HG03565 (cell line): ENCODE results near the gene ADORA2A.

Source experiments
- ATAC-seq: cut with Tn5 transposase; IDR thresholded peaks from one replicate; pipeline ENCODE4 v1.9.1; 2021; ENCODE audit warnings: mild to moderate bottlenecking, moderate library complexity; ENCODE audit not compliant: unreplicated experiment

The ADORA2A gene

DNA sequence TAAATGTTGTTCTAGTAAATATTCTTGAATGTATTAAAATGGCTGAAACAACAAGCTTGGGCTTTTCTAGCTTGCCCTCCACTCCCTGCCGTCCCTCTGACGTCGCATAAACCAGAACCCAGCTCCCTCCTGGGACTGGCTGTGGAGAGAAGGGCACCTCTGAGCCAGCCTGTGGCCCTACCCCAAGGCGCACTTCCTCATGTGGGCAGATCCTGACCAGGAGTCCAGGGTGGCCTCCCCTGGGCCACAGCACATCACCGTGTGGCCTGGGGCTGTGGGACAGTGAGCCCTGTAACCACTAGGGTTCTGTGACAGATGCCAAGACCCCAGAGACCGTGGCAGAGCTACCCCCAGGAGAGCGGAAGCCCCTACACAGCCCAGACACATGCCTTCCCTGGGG is 10.2 kb upstream of the ADORA2A start:
- no peak for ATAC-seq

DNA sequence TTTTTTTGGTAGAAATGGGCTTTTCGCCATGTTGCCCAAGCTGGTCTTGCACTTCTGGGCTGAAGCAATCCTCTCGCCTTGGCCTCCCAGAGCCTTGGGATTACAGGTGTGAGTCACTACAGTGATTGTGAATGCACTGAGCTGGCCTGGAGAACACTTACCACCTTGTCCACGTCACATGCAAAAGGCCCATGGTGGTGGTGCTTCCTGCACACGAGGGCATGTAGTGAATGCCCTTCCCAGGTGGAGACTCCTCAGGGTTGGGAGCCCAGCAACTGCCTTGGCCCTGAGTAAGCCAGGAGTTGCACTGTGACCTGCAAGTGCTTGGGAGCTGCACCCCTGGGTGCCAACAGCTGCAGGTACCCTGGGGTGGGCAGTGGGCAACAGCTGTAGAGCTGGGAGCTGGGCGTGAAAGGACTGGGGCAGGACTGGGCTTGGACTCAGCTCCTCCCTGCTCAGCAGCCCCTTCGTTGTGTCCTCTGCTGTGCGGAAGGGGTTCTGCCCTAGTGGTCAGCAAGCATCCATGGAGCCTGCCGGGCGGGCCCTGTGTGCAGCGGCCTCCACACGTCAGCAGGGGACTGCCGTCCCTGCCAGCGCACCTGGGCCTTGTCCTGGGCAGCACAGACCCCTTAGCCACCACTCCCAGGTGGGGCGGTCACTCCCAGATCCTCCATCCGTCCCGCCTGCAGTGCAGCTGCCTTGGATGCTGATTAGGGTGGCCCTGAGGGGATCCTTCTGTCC is 9.3 kb upstream of the ADORA2A start:
- ATAC-seq: no peak

DNA sequence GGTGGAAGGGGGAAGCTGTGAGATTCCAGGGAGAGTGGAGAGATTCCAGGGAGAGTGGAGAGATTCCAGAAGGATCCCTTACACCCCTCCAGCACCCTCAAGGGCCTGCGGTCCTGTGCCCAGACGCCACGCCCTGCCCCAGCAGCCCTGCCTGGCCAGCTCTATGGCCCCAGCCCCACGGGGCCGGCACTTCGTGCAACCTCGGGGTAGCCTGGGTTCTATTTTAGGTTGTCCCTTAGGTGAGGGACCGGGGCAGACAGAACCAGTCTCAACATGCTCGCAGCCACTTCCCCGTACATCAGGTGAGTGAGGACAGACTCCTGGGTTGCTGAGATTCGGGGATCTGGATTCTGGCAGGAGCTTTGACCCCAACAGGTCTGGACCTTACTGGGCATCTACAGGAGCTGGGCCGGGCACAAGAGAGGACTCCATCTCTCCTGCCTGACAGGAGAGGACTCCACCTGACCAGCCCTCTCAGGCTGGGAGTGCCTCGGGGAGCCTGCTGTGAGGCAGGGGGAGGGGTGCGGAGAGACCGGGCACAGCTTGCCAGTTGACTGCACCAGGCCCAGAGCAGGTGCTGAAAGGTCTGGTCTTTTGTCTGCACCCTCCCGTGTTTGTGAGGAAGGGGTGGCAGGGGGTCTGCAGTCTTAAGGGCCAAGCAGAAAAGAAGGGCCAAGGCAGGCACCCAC is 8.5 kb upstream of the ADORA2A start:
- ATAC-seq: no peak

DNA sequence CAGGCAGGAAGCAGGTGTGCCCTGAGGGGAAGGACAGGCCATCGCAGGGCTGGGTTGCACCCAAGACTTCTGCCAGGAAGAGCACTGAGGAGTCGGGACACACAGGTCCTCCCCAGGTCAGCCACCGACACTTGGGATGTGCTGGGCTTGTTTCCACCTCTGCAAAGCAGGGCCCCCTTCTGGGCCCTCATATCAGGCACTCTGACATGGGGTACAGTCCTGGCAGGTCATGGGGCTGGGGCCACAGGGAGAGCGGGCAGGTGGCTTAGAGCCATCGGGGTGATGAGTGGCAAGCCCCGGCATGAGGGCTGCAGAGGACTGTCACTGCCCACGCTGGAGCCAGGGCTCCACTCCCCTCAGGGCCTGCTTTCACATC is 7.9 kb upstream of the ADORA2A start:
- ATAC-seq: no peak

DNA sequence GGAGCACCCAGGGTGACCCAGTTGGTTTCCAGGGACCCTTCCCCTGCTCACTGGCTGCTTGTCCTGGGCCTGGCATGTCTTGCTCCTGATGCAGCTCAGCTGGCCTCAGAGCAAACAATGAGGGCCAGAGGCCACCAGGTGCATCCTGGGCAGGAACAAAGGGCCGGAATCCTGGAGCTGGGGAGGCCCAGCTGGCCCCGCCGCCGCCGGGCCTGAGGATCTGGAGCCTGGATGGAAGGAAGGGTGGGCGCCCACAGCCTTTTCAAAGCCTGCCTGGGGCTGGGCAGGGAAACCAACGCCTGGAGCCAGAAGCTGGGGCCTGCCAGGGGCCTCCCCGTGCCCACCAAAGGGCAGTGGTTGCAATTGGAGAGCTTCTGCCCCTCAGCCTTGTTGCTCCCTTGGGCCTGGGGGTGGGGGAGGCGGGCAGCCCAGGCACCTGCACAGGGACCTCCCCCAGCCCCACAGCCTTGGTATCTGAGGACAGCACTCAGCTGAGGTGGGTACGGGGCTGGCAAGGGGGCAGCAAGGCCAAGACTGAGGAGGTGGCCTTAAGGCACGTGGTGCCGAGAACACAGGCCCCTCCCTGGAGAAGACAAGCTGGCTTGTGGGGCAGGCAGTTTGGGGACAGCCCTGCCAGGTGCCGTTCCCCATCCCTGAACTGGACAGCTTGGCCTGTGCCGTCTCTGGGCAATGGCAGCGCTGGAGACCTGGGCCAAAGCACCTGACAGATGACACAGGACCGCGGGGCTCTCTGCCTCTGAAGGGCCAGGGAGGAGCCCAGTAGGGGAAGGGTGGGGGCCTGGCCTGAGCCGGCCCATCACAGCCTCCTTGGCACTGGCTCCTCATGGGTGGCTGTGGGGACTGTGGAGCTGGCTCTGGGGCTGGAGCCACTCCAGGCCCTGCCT is 7.1 kb upstream of the ADORA2A start:
- no peak for ATAC-seq

DNA sequence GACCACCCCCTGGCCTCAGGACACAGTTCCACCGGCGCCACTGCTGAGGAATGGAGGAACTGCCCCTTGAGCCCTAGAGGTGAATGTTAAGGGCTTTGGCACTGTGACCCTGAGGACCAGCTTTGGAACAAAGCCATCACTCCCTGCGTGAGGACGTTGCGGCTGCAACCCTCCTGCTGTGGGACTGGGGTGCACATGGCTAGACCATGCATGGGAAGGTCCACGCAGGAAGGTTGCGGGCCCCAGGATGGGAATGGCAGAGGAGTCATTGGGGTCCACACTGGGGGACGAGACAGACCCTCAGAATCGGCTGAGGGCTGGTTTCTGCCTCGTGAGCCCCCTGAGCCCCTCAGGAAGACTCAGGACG is 6.4 kb upstream of the ADORA2A start:
- no peak for ATAC-seq

DNA sequence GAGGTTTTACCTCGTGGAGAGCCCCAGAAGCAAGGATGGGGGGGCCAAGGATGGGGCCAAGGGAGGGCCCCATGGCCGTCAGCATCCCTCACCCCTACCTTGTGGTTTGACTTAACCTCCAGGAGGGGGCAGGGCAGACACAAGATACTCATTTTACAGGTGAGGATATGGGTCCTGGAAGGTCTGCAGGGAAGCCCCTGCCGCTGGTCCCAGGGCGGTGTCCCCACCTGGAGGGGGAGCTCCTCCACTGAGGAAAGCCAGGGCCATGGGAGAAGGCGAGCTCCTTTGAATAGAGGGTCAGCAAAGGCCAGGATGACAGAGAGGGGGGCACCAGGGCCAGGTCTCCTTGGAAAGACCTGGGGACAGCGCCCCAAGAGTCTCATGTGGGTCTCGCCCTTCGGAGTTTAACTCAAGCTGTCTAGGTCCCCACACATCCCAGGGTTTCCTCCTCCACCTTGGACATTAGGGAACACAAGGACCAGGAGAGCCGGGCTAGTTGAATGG is 5.9 kb upstream of the ADORA2A start:
- ATAC-seq: no peak

DNA sequence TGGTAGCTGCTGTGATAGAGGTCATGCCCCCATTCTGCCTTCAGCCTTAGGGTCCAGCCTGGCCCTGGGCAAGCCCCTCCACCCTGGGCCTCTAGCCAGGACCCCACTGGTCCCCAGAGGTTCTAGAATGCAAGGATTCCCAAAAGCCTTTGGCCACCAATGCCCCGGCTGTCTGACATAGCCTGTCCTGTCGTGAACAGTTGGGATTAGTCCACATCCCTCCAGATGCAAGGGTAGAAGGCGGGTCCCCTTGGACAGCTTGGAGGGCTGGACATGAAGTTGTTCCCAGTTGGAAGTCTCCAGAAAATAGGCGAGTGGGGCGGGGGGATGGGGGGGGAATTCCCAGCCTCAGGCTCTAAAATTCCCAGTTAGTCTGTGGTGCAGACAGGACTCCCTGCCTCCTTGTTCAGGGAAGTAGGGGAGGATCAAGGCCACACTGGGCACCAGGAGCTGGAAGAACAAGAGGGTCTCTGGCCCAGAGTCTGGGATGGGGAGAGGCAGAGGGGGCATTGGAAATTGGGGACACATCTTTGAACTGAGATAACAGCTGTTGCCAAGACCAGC is 5.2 kb upstream of the ADORA2A start:
- no peak for ATAC-seq

DNA sequence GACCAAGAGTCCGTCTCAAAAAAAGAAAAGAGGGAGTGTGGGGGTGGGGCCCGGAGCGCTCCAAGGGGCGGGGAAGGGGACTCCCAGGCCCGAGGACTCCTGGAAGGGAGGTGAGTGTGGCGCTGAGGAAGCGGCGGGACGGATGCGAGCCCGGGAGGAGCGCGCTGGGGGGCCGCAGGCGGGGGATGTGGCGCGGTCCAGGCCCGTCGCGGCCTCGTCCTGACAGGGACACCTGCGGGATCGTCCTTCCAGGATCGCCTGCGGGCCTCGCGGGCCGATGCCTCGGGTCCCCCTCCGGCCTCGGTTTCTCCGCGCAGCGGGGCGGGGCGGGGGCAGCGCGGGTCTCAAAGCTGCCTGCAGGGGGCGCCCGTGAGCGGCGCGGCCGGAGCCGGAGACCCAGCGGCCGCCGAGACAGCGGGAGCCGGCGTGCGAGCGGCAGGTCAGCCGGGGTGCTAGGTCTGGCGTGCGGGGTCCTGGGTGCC is 3.8 kb upstream of the ADORA2A start:
- no peak for ATAC-seq

DNA sequence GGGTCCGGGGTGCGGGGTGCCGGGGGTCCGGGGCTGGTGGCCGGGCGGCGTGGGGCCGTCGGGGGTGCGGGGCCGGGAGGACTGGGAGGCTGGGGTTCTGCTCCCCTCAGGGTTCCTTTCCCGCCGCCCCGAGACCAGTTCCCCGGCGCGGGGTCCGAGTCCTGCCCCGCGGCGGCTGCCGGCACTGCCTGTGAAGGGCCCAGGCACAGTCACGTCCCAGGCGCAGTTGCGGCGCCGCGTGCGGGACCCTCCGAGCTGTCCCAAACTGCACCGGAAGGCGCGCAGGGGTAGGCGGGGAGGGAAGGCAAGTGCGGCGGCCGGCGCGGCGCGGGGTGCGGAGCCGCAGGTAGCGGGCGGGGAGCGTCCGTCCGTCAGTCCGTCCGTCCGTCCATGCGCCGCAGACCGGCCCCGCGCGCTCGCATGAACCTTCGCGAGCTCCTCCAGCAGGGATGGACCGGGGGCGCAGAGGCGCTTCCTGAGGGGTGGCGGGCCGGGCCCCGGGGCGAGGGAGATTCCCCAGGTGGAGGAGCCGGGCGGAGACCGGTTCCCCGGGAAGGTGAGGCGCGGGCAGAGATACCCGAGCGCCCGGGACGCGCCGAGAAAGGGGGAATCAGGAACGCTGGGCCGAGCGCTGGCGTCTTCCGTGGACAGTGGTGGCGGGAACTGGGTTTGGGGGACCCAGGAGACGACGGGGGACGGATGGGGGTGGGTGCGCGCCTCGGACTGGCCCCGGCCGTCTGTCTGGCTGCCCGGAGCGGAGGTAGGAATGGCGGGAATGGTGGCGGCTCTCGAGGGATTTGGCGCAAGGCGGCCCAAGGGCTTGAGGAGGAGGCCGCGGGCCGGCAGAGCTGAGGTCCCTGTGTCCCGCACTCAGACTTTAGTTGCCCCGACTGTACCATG is 3.1 kb upstream of the ADORA2A start:
- no peak for ATAC-seq

DNA sequence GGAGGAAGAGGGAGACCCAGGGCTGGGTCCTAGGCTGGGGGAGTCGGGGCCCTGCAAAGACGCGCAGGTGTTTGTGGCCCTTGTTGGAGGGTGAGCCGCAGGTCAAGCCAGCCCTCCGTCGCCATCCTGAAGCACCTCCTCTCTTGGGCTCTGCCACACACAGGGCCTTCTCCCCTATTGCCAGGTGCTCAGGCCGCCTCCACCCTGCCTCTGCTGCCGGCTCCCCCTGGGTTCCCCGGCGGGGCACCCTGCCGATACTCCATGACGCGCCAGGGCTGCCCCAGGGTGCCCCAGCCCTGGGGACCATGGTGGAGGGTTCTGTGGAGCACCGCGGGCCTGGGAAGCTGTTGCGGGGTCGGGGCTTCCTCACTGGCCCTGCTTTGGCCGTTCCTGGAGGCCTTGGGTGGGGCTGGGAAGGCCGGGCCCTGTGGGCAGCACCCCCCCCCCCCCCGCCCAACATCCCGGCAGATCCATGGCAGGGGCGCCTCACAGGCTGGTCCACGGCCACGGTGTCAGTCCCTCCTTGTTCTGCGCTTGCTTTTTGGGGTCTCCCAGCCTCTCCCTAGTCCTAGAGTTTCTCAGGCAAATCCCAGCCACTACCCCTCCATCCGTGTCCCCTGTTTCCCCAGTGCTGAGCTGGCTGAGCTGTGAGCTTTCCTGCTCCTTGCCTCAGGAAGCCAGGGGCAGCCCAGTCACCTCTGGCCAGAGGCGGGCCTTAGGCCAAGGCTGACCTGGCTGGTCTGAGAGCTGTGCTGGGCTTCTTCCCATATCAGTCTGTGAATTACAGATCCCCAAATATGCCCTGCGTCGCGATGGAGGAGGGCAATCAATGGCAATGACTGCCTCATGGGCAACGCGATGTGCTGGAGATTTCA is 2.3 kb upstream of the ADORA2A start:
- no peak for ATAC-seq

DNA sequence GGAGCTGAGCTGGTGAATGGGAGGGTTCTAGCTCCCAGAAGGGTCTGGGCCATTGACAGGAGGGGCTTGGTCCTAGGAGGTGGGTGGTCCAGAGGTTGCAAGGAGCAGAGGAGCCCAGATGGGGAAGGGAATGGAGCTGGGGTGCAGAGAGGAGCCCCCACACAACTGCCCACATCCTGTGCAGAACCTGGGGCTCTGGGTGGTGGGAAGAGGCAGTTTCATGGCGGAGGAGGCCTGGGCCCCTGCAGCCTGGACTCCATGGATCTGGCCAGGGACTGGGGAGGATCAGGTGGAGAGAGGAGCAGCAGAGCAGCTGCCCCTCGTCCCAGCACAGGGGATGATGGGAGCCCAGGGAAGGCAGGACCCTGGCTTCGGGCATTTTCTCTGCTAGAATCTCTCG is 963 bp upstream of the ADORA2A start:
- no peak for ATAC-seq

DNA sequence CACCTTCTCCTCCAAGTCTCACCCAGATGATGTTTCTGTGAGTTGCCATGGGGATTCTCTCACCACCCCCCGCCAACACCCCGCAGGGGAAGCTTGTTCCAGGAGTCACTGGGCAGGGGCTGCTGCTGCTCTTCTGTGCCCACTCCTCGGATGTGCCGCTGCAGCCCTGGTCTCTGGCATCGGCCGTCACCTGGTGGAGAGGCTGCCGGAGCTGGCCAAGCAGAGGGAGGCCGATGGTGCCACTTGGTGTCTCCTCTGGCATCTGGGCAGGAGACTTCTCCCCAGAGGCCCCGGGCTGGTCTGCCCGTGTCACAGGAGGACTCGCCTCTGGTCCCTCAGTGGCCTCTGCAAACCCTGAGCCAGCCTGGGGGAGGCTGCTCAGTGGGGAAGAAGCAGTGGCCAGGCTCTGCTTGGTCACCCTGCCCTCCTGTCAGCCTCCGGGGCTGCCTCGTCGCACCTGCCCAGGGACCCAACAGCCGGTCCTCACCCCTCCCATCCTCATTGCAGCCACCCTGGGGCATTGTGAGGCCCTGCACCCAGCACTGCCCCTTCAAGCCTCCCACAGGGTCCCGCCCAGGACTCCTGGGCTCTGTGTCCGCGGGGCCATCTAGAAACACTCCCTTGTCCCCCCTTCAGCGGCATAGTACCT is 424 bp upstream of the ADORA2A start:
- ATAC-seq: no peak

DNA sequence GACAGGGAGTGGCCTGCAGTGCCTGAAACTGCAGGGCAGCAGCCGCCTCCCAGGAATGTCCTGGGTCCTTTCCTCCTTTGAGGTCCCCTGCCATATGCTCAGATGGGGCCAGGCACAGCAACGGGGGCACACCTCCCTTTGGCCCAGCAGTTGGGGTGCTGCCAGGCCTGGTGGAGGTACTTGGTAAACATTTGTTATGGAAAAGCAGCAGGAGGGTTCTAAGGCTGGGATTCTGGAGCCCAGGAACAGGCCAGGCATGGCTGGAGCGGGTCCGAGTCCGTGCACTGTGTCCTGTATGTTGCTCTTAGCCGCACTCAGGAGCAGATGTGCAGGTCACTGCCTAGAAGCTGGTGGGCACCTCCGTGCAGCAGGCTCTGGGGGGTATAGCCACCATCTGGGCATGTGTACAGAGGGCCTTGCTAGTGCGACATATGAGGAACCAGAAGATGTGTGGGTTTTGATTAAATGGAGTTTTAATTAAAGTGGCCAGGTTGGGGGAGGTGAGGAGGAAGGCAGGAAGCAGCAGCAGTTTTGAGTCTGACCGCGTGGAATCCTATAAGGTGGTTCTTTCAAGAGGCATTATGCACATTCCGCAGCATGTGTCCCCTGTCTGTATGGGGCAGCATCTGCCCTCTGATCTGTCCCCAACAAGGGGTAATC is 1.5 kb downstream of the ADORA2A start:
- ATAC-seq: no peak

DNA sequence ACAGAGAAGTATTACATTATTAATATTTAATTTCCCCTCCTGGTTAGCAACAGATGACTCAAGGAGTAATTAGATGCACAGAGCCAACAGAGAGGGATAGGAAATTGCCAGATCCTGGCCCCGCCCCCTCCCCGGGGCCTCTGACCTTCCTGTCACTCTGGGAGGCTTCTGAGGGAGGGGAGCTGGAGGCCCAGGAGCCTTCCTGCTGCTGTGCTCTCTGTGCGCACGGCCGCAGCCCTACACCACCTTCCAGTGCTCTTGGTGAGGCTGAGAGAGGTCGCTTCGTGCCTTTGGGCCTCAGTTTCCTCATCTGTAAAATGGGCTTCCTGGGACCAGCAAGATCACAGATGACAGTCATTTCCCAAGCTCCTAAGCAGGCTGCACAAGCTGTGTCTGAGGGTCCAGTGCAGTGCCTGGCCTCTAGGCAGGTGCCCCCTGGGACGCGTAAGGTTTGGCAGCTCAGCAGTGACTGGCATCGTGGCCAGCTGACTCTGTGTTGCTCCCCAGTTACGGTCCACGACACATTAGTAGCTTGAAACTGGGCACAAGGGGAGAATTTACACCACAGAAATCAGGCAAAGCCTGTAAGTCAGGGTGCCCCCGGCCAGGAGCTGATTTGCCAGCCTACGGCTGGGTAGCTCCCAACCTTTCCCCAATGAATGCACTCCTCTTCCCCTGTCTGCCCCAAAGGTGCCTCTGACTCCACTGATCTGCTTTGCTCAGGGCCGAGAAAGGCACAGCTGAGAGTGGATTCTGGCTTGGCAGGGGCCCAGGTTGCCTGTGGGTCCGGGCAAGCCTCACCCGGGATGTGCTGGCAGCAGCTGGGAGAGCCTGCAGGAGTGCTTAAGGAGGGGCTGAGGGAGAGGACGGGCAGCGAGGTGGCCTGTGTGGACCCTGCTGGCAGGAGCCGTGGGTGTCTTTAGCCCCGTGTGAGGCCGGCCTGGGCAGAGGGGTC is 2.3 kb downstream of the ADORA2A start:
- no peak for ATAC-seq

DNA sequence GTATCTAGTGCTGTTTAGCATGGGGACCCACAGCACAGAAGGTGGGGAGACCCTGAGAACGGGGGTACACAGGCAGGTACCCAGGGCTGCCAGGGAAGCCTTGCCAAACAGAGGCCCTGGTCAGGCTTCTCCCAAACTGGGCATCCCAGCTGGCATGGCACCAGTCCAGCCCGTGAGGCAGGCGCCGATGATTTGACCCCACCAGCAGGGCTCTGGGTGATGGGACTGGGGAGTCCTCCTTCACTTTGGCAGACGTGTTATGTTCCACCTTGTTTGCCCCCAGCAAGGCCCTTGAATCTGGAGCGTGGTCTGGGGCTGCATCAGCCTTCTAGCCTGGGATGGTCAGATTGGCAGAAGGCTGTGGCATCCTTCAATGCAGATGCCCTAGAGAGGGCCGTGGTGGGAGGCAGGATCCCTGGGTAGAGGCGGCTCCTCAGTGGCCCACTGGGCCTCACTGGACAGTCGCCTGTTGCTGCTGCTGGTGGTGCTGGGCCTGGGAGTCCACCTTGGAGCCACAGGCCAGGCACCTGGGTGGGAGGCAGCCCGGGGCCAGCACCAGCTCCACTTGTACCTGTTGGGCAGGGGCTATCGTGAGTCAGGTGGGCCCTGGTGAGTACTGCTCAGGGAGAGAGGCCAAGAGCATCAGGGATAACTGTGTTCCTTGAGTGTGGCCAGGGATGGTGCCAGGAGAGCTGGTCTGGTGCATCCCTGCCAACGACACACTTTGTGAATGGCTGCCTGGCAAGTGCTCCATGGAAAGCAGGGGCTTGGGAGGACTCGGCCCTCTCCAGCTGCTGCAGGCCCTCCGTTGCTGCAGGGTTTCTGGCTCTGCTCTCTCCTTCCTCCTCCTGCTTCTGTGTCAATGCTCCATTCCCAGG is 3.3 kb downstream of the ADORA2A start:
- ATAC-seq: no peak
